Middle frontal gyrus (tissue), 1 donor: ENCODE data around the gene IPO13.
A peak's percentile ranks its signal among the peaks of the same experiment; 100 is the strongest.

Experiments used
- DNase-seq: peaks from one replicate; pipeline ENCODE4 v3.0.0-alpha.2; 2015; ENCODE audit warnings: low spot score; ENCODE audit errors: extremely low spot score

IPO13 gene

DNA sequence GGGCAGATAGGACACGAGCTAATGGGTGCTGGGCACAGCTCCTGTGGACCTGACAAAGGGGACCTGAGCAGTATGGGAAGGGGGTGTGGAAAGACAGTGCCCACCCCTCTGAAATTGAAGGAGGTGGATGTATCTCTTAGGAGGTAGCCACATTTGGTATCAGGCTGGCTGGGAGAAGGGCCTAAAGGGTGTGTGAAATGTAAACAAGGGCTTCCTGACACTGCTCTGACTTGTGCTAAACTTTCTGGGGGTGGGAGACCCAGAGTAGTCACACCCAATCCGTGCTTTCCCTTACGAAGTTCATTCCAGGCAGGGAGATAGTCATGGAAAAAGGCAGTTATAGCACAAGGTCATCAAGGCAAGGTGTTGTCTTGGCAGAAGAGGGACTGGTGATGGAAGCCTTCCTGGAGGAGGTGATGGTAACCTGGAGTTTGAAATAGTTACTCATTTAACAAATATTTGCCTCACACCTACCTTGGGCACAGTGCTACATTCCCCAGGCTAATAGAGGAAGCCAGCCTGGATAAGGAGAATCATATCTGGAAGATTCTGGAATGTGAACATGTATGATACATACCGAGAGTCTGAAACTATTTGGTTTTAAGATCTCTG, 39.3 kb downstream of the IPO13 start:
- no peak for DNase-seq

DNA sequence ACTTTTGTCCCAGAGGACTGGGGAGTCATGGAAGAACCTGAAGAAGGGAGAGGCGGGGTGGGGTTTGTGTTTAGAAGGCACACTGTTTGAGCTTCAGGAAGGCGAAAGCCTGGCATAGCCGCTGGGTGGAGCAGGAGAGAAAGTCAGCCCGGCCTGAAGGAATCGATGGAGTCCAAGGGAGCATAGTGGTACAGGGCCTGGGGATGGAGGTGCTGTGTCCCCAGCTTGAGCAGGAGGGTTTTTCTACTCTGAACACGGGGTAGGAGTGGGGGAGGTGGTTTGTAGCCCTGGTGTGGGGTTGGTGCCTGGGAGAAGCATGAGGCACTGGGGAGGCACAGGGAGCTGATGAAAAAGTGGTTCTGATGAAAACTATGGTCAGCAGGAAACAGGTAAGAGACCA, 40.0 kb downstream of the IPO13 start:
- no peak for DNase-seq

DNA sequence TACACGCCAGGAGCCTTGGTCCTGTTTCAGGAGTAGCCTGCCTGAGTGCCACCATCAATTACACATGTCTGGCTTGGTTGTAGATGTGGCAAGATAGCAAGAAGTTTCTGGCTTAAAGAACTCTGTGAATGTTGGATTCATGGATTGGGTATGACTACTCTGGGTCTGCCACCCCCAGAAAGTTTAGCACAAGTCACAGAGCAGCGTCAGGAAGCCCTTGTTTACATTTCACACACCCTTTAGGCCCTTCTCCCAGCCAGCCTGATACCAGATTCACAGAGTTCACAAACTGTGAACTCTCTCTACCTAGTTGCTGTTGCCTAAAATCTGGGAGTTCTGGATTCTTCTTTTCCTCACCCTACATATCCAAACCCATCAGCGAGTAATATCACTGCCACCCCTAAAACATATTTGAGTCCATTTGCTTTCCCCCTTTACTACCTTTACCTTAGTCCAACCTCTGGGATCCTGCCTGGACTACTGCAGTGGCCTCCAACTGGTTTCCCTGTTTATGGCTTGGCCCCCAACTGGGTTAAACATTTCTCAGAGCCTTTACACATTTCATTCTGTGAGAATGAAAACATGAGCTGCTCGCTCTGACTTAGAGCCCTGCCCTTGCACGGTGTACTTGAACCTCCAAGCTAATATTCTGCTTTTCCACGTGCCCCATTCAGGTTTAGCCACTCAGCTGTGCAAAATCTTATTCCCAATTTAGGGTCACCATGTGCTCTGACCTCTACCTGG, 40.6 kb downstream of the IPO13 start:
- no peak for DNase-seq

DNA sequence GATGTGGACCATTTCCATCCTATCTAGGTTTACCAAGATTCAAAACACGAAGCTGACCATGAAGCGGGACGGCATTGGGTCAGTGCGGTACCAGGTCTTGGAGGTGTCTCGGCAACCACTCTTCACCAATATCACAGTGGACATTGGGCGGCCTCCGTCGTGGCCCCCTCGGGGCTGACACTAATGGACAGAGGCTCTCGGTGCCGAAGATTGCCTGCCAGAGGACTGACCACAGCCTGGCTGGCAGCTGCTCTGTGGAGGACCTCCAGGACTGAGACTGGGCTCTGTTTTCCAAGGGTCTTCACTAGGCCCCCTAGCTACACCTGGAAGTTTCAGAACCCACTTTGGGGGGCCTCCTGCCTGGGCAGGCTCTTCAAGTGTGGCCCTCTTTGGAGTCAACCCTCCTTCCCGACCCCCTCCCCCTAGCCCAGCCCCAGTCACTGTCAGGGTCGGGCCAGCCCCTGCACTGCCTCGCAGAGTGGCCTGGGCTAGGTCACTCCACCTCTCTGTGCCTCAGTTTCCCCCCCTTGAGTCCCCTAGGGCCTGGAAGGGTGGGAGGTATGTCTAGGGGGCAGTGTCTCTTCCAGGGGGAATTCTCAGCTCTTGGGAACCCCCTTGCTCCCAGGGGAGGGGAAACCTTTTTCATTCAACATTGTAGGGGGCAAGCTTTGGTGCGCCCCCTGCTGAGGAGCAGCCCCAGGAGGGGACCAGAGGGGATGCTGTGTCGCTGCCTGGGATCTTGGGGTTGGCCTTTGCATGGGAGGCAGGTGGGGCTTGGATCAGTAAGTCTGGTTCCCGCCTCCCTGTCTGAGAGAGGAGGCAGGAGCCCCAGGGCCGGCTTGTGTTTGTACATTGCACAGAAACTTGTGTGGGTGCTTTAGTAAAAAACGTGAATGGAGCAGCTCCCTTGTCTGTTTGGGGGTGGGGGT, 43.8 kb downstream of the IPO13 start:
- DNase-seq = no peak

DNA sequence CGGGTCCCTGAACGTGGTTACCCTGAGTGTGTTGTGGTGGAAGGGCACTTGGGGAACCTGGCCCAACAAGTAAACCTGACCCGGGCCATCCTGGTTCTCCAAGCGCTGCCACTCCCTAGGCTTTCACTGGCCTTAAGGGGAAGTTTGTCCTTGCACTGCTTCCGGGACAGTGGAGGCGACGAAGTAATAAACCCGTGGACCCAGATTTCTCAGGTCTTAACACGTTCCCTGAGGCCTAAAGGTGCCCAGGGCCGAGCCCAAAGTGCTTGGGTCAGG, 44.4 kb downstream of the IPO13 start:
- DNase-seq = no peak

DNA sequence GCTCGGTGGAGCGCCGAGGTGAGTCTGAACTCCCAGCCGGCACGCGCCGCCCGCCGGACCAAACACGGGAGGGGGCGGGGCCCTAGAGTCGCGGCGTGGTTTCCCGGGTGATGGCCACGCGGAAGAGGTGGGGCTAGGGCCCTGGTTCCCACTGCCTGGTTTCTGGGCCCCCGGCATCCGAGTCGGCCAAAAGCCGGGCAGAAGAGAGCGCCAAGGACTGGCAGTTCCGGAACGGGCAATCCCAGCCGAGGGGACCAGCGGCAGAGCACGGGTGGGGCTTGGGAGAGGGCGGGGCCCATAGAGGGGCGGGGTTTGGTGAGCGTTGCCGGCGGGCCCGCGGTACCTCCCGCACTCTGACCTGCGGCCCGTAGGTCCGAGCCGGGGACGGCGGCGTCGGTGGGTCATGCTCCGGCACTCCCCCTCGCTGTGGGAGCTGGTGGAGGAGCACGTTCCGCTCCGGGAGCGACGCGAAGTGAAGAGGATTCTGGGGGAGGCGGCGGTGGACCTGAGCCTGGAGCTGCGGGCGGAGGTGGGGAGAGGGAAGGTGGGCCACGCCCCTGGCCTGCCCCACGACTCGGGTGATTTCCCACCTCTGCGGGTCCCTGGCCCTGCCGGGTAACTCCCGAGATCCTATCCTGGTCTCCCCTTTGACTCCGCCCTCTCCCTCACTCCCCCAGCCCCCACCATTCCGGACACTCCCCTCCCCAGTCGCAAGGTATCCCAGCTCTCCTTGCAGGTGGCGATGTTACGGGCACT, 44.9 kb downstream of the IPO13 start, which contains the start of gene CCDC24:
Gene CCDC24, plus strand, starts transcription at position 124 of the 756 bp plus-strand sequence. Its CDS starts 280 bp downstream, at position 404.
- DNase-seq = peak; percentile 47

DNA sequence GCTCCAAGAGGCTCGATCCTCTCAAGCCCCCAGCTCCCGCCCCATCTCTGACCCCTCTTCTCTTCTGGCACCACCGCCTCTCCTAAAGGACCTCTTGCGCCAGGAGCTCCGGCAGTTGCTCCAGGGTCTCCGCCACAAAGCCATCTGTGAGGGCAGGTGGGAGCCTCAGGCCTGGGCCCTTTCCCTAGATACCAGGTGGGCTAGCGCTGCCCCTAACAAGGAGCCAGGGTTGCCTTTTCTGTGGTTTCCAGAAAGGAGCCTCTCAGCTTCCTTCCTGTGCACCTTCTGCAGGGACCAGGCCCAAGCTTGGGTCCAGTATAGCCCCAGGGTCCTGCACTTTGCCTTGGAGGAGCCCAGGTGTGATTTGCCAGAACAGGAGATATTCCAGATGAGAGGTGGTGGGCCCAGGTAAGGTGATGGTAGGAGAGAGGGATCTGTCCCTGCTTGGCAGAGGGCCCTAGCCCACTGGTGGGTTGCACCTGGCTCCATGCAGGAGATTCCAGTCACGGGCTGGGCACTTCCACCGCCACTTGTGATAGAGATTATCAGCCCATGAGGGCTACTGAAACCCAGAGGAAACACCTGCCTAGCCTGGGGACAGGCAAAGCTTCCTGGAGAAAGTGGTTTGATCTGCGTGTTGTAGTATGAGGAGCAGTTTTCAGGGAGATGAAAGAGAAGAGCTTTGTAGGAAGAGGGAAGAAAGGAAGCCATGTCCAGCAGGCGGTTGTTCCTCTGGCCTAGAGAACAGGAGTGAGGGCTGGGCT, 45.7 kb downstream of the IPO13 start:
- no peak for DNase-seq

DNA sequence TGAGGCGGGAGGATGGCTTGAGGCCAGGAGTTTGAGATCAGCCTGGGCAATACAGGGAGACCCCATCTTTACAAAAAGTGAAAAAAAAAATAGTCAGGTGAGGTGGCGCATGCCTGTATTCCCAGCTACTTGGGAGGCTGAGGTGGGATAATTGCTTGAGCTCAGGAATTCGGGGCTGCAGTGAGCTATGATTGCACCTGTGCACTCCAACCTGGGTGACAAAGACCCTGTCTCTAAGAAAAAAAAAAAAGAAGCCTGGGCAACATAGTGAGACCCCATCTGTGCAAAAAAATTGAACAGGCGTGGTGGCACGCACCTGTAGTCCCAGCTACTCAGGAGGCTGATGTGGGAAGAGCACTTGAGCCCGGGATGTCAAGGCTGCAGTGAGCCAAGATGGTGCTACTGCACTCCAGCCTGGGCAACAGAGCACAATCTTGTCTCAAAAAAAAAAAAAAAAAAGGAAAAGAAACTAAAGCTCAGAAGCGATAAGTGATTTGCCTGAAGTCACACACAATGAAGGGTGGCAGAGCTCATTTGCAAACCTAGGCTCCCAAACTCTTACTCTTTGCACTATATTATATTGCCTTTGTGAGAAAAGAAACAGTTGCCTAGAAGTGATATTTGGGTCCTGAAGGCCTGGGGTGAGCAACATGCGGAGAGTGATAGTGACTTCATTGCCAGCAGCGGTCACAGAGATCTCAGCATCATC, 46.6 kb downstream of the IPO13 start:
- no peak for DNase-seq

DNA sequence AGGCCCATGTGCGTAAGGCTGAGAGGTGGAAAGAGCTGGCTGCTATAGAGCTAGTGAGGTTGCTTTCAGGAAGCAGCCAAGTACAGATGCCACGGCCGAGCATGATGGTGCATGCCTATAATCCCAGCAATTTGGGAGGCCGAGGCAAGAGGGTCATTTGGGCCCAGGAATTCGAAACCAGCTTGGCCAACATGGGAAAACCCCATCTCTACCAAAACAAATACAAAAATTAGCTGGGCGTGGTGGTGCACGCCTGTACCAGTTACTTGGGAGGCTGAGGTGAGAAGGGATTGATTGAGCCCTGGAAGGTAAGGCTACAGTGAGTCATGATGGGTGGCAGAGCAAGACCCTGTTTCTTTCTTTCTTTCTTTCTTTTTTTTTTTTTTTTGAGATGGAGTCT, 47.3 kb downstream of the IPO13 start:
- DNase-seq = no peak

DNA sequence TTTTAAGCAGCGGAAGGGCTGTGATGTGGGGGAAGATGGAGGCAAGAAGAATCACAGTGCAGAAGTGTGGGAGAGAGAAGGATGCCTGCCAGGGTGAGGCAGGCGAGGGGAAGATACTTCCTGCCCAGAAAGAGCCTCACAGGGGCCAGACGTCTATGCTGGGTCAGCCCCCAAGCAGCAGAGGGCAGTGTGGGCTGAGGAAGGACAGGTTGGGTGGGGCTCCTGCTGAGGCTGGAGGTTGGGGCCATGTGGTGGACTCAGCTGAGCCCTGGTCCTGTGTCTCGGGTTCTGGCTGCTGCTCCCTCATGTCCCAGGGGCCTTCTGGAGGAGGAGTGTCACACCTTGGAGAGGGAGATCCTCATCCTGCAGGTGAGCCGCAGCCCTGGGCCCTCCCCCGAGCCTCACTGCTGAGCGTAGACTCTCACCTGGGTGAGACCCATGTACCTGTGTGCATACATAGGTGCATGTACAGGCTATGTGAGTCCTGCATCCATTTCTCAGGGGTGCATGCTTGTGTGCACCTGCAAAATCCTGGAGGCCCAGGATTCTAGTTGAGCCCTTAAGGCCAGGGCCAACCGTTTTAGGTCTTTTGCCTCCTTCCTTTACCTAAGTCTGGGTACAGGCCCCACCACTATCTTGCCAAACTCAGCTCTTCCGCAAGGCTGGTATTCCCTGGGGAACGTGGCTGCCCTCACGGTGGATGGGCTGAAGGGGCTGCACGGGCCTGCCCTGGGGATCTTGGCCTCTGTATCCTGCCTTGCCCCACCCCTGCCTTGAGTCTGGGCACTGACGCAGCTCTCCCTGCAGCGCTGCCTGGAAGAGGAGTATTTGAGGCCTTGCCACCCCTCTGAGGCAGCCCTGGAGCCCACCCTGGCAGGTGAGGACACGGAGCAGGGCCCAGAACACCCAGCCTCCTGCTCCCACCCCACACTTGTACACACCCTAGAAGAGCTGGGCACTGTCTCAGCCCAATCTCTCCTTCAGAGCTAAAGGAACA, 48.3 kb downstream of the IPO13 start:
- no peak for DNase-seq

DNA sequence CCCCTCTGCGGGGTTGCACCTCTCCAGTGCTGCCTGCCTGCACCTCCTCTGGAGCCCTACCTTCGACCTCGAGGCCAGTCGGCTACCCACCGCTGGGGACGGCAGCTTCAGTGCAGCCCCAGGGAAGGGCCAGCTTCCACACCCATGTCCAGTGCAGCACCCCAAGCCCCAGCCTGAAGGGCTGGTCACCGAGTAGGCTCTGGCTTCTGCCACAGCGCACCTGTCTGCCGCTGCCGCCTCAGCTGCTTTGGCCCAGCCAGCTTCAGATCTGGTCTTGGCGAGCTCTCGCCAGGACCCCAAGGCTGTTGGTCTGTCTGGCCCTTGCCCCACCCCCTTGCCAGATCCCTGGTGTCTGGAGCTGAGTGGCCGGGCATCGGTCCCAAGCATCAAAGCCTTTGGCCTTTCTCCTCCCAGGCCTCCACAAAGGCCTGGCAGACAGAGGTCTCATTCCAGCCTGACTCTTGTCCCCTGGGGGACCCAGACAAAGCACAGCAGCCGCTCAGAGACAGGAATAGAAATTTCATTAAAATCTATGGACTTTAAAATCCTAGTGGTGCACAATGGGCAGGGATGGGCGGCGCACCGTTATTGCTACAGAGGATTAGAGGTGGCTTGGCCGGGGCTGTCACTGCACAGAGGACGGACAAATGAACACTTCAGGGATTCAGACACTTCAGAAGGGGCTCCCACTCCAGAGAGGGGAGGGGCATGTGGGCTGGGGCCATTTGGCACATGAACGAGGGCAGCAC, 49.4 kb downstream of the IPO13 start:
- no peak for DNase-seq

DNA sequence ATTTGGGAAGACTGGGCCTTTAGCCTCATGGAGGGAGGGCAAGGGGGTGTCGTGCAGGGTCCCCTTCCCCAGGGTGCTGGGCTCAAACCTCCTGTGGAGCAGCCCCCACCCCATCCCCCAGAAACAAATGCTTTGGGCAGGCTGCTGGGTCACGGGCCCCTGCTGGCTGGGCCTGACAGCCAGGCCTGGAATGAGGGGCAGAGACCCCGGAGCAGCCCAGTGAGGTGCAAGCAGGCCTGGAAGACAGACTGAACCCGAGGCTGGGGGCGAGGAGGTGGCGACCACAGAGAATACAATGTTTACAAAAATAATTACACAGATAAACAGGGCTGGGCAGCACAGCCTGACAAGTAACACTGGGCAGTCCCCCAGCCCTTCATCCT, 50.0 kb downstream of the IPO13 start:
- DNase-seq = no peak

DNA sequence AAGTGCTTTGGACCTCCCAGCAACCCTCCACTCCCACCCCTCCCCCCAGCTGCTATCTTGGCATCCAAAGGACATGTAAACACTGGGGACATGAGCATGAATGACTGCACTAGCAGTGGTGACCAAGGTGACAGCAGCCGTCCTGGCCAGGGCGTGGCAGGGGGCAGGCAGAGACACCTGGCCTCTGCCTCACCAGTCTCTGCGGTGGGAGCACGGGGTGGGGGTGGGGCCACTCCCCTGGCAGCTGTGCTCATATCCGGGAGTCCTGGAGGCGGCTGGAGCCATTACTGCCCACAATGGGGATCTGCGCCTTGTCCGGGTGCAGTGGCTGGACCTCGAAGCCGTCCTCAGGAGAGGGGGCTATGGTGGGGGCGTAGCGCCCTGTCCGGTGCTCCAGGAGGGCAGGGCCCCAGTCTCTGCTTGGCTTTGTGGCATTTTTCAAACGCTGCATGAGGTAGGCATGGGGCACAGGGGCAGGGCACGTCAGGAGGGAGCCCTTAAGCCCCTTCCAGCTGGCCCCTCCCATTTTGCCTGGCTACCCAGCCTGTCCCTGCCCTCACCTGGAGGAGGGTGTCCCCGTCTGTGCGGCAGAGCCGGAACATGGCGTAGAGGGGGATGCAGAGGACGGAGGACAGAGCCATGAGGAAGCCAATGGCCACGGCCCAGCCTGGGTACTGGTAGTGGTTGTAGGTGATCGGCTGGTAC, 50.7 kb downstream of the IPO13 start:
- DNase-seq = no peak

DNA sequence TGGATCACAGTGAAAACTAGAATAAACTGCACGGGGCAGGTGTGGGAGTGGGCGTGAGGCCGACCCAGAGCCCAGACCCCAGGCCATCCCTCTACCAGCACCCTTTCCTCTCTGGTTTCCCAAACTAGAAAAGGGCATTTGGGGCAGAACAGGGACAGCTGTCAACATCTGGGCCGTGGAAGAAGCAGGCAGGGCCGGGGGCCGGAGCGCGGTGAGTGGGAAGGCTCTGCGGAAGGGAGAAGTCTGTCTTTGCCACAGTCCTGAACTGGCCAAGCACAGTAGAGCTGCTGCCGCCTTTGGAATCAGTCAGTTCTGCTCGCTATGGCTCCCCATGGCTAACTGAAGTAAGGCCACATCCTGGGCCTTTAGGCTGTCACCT, 51.2 kb downstream of the IPO13 start:
- no peak for DNase-seq

DNA sequence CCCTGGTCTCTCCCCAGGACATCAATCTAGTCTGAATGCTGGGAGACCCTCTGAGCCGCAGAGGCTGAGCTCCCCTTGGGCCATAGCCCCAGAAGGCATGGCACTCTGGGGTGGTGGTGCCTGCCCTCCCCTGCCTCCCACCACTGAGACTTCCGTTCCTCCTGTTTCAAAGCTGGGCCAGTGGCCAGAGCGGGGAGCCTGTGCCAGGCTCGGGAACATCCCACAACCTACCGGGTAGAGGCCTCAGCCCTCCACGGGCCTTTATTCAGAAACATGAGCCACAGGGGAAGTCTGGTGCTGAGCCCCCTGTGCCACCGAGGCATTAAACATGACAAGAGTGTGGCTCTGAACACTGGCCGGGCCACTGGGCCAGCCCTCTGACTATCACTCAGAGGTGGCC, 52.7 kb downstream of the IPO13 start:
- DNase-seq = no peak

DNA sequence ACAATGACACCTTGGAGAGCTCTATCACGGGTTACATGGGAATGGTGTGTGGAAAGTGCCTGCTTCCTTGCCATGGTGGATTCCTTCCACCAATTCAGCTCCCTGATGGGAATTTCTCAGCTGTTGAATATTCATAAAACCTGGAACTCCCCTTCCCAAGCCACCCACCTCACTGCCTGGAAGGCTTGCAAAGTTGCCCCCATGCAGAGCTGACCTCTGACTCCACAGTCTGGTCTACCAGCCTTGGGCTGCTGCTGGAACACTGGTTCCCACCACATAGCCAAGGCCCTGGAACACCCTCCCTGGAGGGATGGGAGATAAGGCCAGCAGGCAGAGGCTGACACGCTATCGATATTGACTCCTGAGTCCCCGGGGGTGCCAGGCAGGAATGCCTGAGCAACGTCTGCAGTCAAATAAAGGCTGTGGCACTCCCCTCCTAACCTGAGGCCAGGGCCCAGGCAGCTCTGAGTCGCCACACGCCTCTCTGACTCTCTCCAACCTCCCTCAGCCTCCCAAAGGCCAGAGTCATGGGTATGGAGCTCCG, 53.4 kb downstream of the IPO13 start:
- no peak for DNase-seq

DNA sequence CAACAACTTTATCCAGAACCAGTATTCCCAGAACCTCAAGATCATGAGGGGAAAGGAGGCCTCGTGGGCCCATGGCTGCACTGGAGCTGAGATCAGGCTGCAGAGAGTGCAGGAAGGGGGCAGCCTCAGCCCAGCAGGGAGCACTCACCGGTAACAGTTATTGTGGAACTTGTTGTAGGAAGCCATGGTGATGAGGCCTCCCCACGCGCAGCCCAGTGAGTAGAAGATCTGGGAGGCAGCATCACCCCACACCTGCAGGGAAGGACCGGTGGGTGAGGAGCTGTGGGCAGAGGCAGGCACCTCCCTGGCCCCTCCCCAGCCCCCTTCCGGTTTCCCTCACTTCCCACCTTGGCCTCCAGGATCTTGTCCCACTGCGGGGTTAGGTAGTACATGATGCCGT, 55.4 kb downstream of the IPO13 start:
- no peak for DNase-seq
